ENCODE data around the gene SDHAF1. TPM values are rescaled to one million over a fixed set of nuclear protein-coding genes. Genes with fewer than 3 reads are reported as not detected.

The SDHAF1 gene
- total and polyA plus RNA-seq, 2 of the 8 experiments (the other 6 are each of a cell fraction or from before 2014, with no cell fraction given): 16.0 to 21.3 TPM

DNA sequence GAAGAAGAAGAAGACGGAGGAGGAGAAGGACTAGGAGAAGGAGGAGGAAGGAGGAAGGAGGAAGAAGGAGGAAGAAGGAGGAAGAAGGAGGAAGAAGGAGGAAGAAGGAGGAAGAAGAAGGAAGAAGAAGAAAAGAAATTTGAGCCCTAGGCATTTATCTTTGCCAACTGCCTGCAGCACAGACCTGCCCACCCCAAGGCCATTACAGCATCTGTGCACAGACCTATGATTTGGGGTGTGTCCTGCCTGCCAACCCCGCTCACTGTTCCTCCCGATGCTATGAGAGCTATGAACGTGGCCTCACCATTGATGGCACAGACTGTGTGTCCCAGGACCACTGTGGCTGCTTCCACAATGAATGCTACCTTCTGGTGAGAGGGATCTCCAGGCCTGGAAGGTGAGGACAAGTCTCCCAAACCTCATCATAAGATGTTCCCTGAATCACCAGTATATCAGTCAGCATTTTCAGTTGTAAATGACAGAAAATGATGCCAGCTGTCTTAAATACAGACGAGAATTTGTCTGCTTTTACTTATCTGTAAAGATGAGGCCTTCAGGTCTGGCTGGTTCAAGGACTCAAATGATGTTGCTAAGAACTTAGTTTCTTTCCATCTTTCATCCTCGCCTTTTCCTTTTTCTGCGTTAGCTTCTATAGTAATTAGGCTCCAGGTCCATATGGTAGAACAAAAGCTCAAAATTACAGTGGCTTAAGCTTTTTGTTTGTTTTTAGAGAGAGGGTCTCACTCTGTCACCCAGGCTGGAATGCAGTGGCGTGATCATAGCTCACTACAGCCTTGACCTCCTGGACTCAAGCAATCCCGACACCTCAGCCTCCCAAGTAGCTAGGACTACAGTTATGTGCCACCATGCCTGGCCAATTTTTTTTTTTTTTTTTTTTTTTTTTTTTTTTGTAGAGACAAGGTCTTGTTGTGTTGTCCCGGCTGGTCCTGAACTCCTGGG, 3.9 kb upstream of the SDHAF1 start (continued):
- TF ChIP-seq, protein P1, sequence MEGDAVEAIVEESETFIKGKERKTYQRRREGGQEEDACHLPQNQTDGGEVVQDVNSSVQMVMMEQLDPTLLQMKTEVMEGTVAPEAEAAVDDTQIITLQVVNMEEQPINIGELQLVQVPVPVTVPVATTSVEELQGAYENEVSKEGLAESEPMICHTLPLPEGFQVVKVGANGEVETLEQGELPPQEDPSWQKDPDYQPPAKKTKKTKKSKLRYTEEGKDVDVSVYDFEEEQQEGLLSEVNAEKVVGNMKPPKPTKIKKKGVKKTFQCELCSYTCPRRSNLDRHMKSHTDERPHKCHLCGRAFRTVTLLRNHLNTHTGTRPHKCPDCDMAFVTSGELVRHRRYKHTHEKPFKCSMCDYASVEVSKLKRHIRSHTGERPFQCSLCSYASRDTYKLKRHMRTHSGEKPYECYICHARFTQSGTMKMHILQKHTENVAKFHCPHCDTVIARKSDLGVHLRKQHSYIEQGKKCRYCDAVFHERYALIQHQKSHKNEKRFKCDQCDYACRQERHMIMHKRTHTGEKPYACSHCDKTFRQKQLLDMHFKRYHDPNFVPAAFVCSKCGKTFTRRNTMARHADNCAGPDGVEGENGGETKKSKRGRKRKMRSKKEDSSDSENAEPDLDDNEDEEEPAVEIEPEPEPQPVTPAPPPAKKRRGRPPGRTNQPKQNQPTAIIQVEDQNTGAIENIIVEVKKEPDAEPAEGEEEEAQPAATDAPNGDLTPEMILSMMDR (IDR thresholded peaks at IDR 0.05; ENCODE audit: control extremely low read depth in 1 of 3, insufficient read depth in 1 of 3, low read depth in 1 of 3, low read length in 3 of 3): no peak
- TF ChIP-seq CREB1 (IDR thresholded peaks at IDR 0.05) (no peak), TCF12 (IDR thresholded peaks at IDR 0.05; ENCODE audit: low read depth, low read length) (no peak), FOSL1 (IDR thresholded peaks at IDR 0.05; ENCODE audit: insufficient read depth, low read depth, low read length) (no peak), EZH2 (IDR thresholded peaks at IDR 0.05; ENCODE audit: low read depth, low read length, severe bottlenecking) (no peak)
- TF ChIP-seq, protein P2, sequence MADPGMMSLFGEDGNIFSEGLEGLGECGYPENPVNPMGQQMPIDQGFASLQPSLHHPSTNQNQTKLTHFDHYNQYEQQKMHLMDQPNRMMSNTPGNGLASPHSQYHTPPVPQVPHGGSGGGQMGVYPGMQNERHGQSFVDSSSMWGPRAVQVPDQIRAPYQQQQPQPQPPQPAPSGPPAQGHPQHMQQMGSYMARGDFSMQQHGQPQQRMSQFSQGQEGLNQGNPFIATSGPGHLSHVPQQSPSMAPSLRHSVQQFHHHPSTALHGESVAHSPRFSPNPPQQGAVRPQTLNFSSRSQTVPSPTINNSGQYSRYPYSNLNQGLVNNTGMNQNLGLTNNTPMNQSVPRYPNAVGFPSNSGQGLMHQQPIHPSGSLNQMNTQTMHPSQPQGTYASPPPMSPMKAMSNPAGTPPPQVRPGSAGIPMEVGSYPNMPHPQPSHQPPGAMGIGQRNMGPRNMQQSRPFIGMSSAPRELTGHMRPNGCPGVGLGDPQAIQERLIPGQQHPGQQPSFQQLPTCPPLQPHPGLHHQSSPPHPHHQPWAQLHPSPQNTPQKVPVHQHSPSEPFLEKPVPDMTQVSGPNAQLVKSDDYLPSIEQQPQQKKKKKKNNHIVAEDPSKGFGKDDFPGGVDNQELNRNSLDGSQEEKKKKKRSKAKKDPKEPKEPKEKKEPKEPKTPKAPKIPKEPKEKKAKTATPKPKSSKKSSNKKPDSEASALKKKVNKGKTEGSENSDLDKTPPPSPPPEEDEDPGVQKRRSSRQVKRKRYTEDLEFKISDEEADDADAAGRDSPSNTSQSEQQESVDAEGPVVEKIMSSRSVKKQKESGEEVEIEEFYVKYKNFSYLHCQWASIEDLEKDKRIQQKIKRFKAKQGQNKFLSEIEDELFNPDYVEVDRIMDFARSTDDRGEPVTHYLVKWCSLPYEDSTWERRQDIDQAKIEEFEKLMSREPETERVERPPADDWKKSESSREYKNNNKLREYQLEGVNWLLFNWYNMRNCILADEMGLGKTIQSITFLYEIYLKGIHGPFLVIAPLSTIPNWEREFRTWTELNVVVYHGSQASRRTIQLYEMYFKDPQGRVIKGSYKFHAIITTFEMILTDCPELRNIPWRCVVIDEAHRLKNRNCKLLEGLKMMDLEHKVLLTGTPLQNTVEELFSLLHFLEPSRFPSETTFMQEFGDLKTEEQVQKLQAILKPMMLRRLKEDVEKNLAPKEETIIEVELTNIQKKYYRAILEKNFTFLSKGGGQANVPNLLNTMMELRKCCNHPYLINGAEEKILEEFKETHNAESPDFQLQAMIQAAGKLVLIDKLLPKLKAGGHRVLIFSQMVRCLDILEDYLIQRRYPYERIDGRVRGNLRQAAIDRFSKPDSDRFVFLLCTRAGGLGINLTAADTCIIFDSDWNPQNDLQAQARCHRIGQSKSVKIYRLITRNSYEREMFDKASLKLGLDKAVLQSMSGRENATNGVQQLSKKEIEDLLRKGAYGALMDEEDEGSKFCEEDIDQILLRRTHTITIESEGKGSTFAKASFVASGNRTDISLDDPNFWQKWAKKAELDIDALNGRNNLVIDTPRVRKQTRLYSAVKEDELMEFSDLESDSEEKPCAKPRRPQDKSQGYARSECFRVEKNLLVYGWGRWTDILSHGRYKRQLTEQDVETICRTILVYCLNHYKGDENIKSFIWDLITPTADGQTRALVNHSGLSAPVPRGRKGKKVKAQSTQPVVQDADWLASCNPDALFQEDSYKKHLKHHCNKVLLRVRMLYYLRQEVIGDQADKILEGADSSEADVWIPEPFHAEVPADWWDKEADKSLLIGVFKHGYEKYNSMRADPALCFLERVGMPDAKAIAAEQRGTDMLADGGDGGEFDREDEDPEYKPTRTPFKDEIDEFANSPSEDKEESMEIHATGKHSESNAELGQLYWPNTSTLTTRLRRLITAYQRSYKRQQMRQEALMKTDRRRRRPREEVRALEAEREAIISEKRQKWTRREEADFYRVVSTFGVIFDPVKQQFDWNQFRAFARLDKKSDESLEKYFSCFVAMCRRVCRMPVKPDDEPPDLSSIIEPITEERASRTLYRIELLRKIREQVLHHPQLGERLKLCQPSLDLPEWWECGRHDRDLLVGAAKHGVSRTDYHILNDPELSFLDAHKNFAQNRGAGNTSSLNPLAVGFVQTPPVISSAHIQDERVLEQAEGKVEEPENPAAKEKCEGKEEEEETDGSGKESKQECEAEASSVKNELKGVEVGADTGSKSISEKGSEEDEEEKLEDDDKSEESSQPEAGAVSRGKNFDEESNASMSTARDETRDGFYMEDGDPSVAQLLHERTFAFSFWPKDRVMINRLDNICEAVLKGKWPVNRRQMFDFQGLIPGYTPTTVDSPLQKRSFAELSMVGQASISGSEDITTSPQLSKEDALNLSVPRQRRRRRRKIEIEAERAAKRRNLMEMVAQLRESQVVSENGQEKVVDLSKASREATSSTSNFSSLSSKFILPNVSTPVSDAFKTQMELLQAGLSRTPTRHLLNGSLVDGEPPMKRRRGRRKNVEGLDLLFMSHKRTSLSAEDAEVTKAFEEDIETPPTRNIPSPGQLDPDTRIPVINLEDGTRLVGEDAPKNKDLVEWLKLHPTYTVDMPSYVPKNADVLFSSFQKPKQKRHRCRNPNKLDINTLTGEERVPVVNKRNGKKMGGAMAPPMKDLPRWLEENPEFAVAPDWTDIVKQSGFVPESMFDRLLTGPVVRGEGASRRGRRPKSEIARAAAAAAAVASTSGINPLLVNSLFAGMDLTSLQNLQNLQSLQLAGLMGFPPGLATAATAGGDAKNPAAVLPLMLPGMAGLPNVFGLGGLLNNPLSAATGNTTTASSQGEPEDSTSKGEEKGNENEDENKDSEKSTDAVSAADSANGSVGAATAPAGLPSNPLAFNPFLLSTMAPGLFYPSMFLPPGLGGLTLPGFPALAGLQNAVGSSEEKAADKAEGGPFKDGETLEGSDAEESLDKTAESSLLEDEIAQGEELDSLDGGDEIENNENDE (IDR thresholded peaks at IDR 0.05; ENCODE audit: insufficient replicate concordance, low read length): no peak

All from H1 (cell line).